Stimulated activated CD8-positive, alpha-beta memory T cell treated with anti-CD3 and anti-CD28 coated beads, Interleukin-7, amount 100 ng/mL, for 4 hours (primary cell): ENCODE measurements around the gene CEMIP2.
A peak's percentile ranks its signal among the peaks of the same experiment; 100 is the strongest.

Experiments
- DNase-seq, 2 donors: peaks; one replicate each; pipeline ENCODE4 v3.0.0-alpha.2; 2020; ENCODE audit warnings: low read depth in 2 of 2

The CEMIP2 gene

GRCh38 chr9:71647094-71647591 lies 121.2 kb downstream of the CEMIP2 start:
- peak in 1 of 2 donors; percentile 5 for DNase-seq

- no peak for DNase-seq
Measured at GRCh38 chr9:71646131-71646530, 122.2 kb downstream of the CEMIP2 start.

GRCh38 chr9:71644819-71645362 lies 123.4 kb downstream of the CEMIP2 start:
- no peak for DNase-seq

GRCh38 chr9:71643330-71643729 lies 125.0 kb downstream of the CEMIP2 start:
- DNase-seq: no peak

GRCh38 chr9:71642056-71642455 lies 126.3 kb downstream of the CEMIP2 start:
- DNase-seq: no peak

- DNase-seq: peak in 1 of 2 donors; percentile 1
Measured at GRCh38 chr9:71638627-71639026, 129.7 kb downstream of the CEMIP2 start.

- no peak for DNase-seq
Measured at GRCh38 chr9:71637926-71638325, 130.4 kb downstream of the CEMIP2 start.

- no peak for DNase-seq
Measured at GRCh38 chr9:71637375-71637774, 130.9 kb downstream of the CEMIP2 start.

- DNase-seq: no peak
Measured at GRCh38 chr9:71636143-71636839, 132.0 kb downstream of the CEMIP2 start.

- DNase-seq: no peak
Measured at GRCh38 chr9:71634752-71635151, 133.6 kb downstream of the CEMIP2 start.
